HCT116 (cell line): Measurements from ENCODE around the gene RPS14. TPM values are rescaled to one million over a fixed set of nuclear protein-coding genes. Genes with fewer than 3 reads are reported as not detected.
A peak's percentile ranks its signal among the peaks of the same experiment; 100 is the strongest.

Source experiments
- ATAC-seq: fragments of 200-7000 bp; cut with Tn5 transposase; 2 replicates; pipeline ENCODE4 v1.9.1; 2020; ENCODE audit warnings: mild to moderate bottlenecking, moderate library complexity
- BruUV-seq: library from RNA; stranded (reverse); fragments of 400-500 nt; replicated peaks from 2 replicates; lab custom pipeline; 2021; lab: Mats Ljungman, UMichigan
- CTCF ChIA-PET: fragments of 300-600 bp; sonication (Branson Sonifier 250); formaldehyde crosslinking; loops from one replicate; lab custom pipeline; 2021; ENCODE audit warnings: antibody characterized with exemption; lab: Charles Lee
- POLR2A ChIA-PET: fragments of 300-600, 350-600 bp; sonication (Branson Sonifier 250); formaldehyde crosslinking; loops from one replicate; lab custom pipeline; 2021; ENCODE audit warnings: antibody characterized with exemption; lab: Charles Lee
- RAD21 ChIA-PET, 2 experiments: fragments of 300-600 bp; sonication (Branson Sonifier 250); formaldehyde crosslinking; loops; one replicate each; lab custom pipeline; 2023; ENCODE audit warnings: low total read pairs in 2 of 2; ENCODE audit not compliant: uncharacterized antibody in 2 of 2, unreplicated experiment in 2 of 2, low non-redundant PET in 1 of 2; lab: Charles Lee
- DNase-seq: peaks from one replicate; pipeline ENCODE4 v3.0.0-alpha.2; 2010; ENCODE audit warnings: low read depth, low spot score
- H2AFZ ChIP-seq: fragments of 200-600 bp; shearing (Covaris generic), sonication (generic); 2 replicates; pipeline ENCODE4 v1.6.1; 2017; ENCODE audit warnings: low read depth, mixed run types, mixed read lengths, antibody characterized with exemption, low read length; ENCODE audit not compliant: poor library complexity, severe bottlenecking
- H3K27ac ChIP-seq: 2 replicates; pipeline ENCODE4 v1.5.1; 2012; ENCODE audit warnings: low read depth, low read length
- H3K27me3 ChIP-seq: fragments of 200-600 bp; sonication (generic); 2 replicates; pipeline ENCODE4 v1.6.1; 2016; ENCODE audit warnings: mixed run types, low read length, mixed read lengths; ENCODE audit not compliant: insufficient read depth
- H3K36me3 ChIP-seq, 2 experiments: fragments of 200-500 bp in 1 of 2; fragments of 200-600 bp in 1 of 2; sonication (Bioruptor generic) in 1 of 2; sonication (generic) in 1 of 2; 2 replicates each; pipeline versions ENCODE4 v1.5.1 to v1.6.1; 2014 to 2016; ENCODE audit warnings: low read length in 2 of 2, inconsistent platforms in 1 of 2, mixed read lengths in 1 of 2, mixed run types in 1 of 2; ENCODE audit not compliant: insufficient read depth in 2 of 2, control insufficient read depth in 1 of 2
- H3K4me1 ChIP-seq, 2 experiments: fragments of 200-600 bp in 1 of 2; sonication (generic) in 1 of 2; 2 replicates each; pipeline versions ENCODE4 v1.5.1 to v1.6.1; 2012 to 2017; ENCODE audit warnings: low read length in 2 of 2, inconsistent platforms in 1 of 2, mild to moderate bottlenecking in 1 of 2, mixed read lengths in 1 of 2, mixed run types in 1 of 2, moderate library complexity in 1 of 2; ENCODE audit not compliant: insufficient read depth in 2 of 2, control insufficient read depth in 1 of 2
- H3K4me2 ChIP-seq: fragments of 200-600 bp; sonication (generic); 2 replicates; pipeline ENCODE4 v1.6.1; 2017; ENCODE audit warnings: mixed run types, low read length, mixed read lengths
- H3K4me3 ChIP-seq, 2 experiments: fragments of 200-600 bp in 1 of 2; sonication (generic) in 1 of 2; replicated peaks in 1 of 2; 2 replicates each; pipeline ENCODE4 v1.5.1; 2011 to 2016; ENCODE audit warnings: low read length in 2 of 2, control low read depth in 1 of 2, low read depth in 1 of 2, mild to moderate bottlenecking in 1 of 2, mixed read lengths in 1 of 2, mixed run types in 1 of 2
- H3K79me2 ChIP-seq: fragments of 200-600 bp; sonication (generic); 2 replicates; pipeline ENCODE4 v1.6.1; 2017; ENCODE audit warnings: mild to moderate bottlenecking, mixed run types, low read length, moderate library complexity, mixed read lengths; ENCODE audit not compliant: insufficient read depth
- H3K9ac ChIP-seq: fragments of 200-600 bp; sonication (generic); 2 replicates; pipeline ENCODE4 v1.6.1; 2016; ENCODE audit warnings: low read length, mixed read lengths
- H3K9me2 ChIP-seq: fragments of 200-600 bp; sonication (generic), shearing (Covaris generic); 2 replicates; pipeline ENCODE4 v1.6.1; 2017; ENCODE audit warnings: mixed run types, mild to moderate bottlenecking, moderate library complexity; ENCODE audit not compliant: insufficient read depth
- H3K9me3 ChIP-seq, 2 experiments: fragments of 200-500 bp in 1 of 2; fragments of 200-600 bp in 1 of 2; sonication (Bioruptor generic) in 1 of 2; sonication (generic) in 1 of 2; 2 replicates each; pipeline ENCODE4 v1.6.1; 2014 to 2017; ENCODE audit warnings: low read length in 2 of 2, mixed read lengths in 2 of 2, inconsistent platforms in 1 of 2, low read depth in 1 of 2, mild to moderate bottlenecking in 1 of 2, mixed run types in 1 of 2, moderate library complexity in 1 of 2; ENCODE audit not compliant: control insufficient read depth in 1 of 2, insufficient read depth in 1 of 2
- H4K20me1 ChIP-seq: fragments of 200-600 bp; sonication (generic), shearing (Covaris generic); 2 replicates; pipeline ENCODE4 v1.6.1; 2017; ENCODE audit warnings: mixed run types, mild to moderate bottlenecking, moderate library complexity; ENCODE audit not compliant: insufficient read depth
- ELF1 ChIP-seq: IDR thresholded peaks from 2 replicates; pipeline ENCODE4 v1.6.1; 2012; ENCODE audit warnings: low read depth, borderline replicate concordance
- EZH2 ChIP-seq: fragments of 200-600 bp; sonication (generic); IDR thresholded peaks from 2 replicates; pipeline ENCODE4 v1.6.1; 2017; ENCODE audit warnings: antibody characterized with exemption, mixed run types
- JUND ChIP-seq: IDR thresholded peaks from 2 replicates; pipeline ENCODE4 v1.6.1; 2012
- POLR2AphosphoS5 ChIP-seq: IDR thresholded peaks from 2 replicates; pipeline ENCODE4 v1.6.1; 2011; ENCODE audit warnings: mild to moderate bottlenecking, low read depth, low read length, moderate library complexity
- RAD21 ChIP-seq: IDR thresholded peaks from 2 replicates; pipeline ENCODE4 v1.6.1; 2012; ENCODE audit warnings: low read depth, mild to moderate bottlenecking
- SIN3A ChIP-seq: IDR thresholded peaks from 2 replicates; pipeline ENCODE4 v1.6.1; 2012; ENCODE audit warnings: low read depth
- SP1 ChIP-seq: IDR thresholded peaks from 2 replicates; pipeline ENCODE4 v1.6.1; 2012; ENCODE audit warnings: low read depth
- SRF ChIP-seq: IDR thresholded peaks from 2 replicates; pipeline ENCODE4 v1.6.1; 2012; ENCODE audit warnings: low read depth
- TCF7L2 ChIP-seq: IDR thresholded peaks from 2 replicates; pipeline ENCODE4 v1.7.0; 2011; ENCODE audit warnings: borderline replicate concordance, inconsistent platforms; ENCODE audit not compliant: insufficient read depth, insufficient read length; ENCODE audit errors: extremely low read depth
- YY1 ChIP-seq: IDR thresholded peaks from 2 replicates; pipeline ENCODE4 v1.6.1; 2011; ENCODE audit warnings: low read length, low read depth, moderate library complexity, mild to moderate bottlenecking; ENCODE audit not compliant: insufficient replicate concordance; ENCODE audit errors: extremely low read depth
- ZFX ChIP-seq: fragments of 450-650 bp; IDR thresholded peaks from 2 replicates; pipeline ENCODE4 v1.6.1; 2017
- ZNF274 ChIP-seq: fragments of 200-500 bp; sonication (Bioruptor generic); IDR thresholded peaks from 2 replicates; pipeline ENCODE4 v1.6.1; 2014; ENCODE audit warnings: mild to moderate bottlenecking, low read depth, low read length, inconsistent platforms
- intact Hi-C: fragments of 100-400 bp; cut with micrococcal nuclease; formaldehyde crosslinking; loops from 2 replicates; pipeline ENCODE4 v1.10.0; 2022
- total RNA-seq: library from RNA; stranded (reverse); gene quantifications from one replicate; pipeline ENCODE4 v1.2.1, GENCODE V29; 2021; ENCODE audit not compliant: unreplicated experiment
- TF ChIP-seq, protein P1 (sequence below): IDR thresholded peaks from 2 replicates; pipeline ENCODE4 v1.6.1; 2012; ENCODE audit warnings: low read depth
- TF ChIP-seq, protein P2 (sequence below), 3 experiments: fragments of 200-600 bp in 1 of 3; sonication (generic) in 1 of 3; IDR thresholded peaks in 2 of 3; conservative IDR thresholded peaks in 1 of 3; 2 replicates each; pipeline ENCODE4 v1.5.1; 2012 to 2017; ENCODE audit warnings: low read depth in 2 of 3, low read length in 2 of 3, antibody characterized with exemption in 1 of 3, borderline replicate concordance in 1 of 3, control low read depth in 1 of 3, mild to moderate bottlenecking in 1 of 3, mixed read lengths in 1 of 3, mixed run types in 1 of 3, moderate library complexity in 1 of 3; ENCODE audit not compliant: insufficient read depth in 1 of 3
- TF ChIP-seq, protein P3 (sequence below): IDR thresholded peaks from 2 replicates; pipeline ENCODE4 v1.6.1; 2011; ENCODE audit warnings: mild to moderate bottlenecking, low read length, moderate library complexity; ENCODE audit not compliant: insufficient replicate concordance; ENCODE audit errors: extremely low read depth
- TF ChIP-seq, protein P4 (sequence below): IDR thresholded peaks from 2 replicates; pipeline ENCODE4 v1.6.1; 2012

Gene RPS14
- total RNA-seq, 1 experiment from 2014 or later = 2,557 TPM

DNA sequence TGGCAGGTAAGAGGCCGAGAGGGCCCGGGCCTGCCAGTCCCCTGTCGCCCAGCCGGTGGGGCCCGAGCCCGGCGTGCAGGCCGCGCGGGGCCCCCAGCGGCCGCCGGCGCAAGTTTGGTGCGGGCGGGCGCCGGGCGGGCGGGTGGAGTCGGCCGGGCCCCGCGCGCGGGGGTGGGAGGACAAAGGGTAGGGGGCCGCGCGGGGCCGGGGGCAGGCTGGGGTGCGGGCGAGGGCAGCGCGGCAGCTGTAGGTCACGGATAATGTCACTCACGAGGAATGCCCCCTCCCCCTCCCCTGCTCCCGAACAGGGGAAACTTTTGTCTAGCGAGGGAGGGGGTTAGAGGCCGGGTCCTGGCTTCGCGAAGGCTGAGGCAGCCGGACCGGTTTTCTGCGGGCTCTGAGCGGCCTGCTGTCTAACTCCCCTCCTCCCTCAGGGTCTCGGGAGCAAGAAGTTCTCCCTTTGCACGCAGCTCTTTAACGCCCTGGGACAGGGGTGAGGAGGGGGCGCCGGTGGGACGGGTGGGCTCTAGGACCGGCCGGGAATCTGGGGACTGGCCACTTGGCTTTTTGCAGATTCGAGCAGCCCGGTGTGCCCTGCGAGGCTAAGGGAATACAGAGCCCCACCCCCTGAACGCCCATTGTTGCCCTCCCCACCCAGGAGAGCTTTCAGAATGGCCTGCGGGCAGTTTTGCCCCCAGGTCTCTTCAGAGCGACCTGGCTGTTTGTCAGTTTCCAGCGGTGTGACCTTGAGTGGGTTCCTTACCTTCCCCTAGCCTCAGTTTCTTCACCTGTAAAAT is 37.1 kb upstream of the RPS14 start:
- Histone ChIP-seq H4K20me1 (no peaks in the 10 kb centered on the region), H3K9me2 (no peaks in the 10 kb centered on the region), H3K9me3 (no peaks in the 10 kb centered on the region), H3K4me2 (peak overlapping the region; percentile 97), H3K4me1 (peaks cover 18 to 44% of the 10 kb centered on the region in 2 experiments), H2AFZ (no peak overlapping the region), H3K4me3 (peak overlapping the region; percentile 78 to 91), H3K27me3 (no peaks in the 10 kb centered on the region), H3K36me3 (peaks cover 0 to 4% of the 10 kb centered on the region in 2 experiments; a peak in 1 of 4 replicates), H3K9ac (peak overlapping the region; percentile 96), H3K79me2 (peaks cover 51% of the 10 kb centered on the region), H3K27ac (peak overlapping the region; percentile 77)
- ChIA-PET CTCF (interaction anchor here (2.8 kb wide), 1 partner anchor 11 kb away, joined by 9 read pairs; no protein-coding TSS in a partner anchor), POLR2A (interaction anchor here (0.9 kb wide), 1 partner anchor 12 kb away, joined by 3 read pairs; no protein-coding TSS in a partner anchor), RAD21 (no interaction called here)
- TF ChIP-seq EZH2 (no peak), SIN3A (no peak), ELF1 (no peak), RAD21 (no peak), YY1 (no peak), TCF7L2 (peak; percentile 18), ZFX (peak; percentile 97), SRF (no peak), SP1 (no peak), POLR2AphosphoS5 (no peak), JUND (no peak), ZNF274 (no peak)
- TF ChIP-seq, protein P1, sequence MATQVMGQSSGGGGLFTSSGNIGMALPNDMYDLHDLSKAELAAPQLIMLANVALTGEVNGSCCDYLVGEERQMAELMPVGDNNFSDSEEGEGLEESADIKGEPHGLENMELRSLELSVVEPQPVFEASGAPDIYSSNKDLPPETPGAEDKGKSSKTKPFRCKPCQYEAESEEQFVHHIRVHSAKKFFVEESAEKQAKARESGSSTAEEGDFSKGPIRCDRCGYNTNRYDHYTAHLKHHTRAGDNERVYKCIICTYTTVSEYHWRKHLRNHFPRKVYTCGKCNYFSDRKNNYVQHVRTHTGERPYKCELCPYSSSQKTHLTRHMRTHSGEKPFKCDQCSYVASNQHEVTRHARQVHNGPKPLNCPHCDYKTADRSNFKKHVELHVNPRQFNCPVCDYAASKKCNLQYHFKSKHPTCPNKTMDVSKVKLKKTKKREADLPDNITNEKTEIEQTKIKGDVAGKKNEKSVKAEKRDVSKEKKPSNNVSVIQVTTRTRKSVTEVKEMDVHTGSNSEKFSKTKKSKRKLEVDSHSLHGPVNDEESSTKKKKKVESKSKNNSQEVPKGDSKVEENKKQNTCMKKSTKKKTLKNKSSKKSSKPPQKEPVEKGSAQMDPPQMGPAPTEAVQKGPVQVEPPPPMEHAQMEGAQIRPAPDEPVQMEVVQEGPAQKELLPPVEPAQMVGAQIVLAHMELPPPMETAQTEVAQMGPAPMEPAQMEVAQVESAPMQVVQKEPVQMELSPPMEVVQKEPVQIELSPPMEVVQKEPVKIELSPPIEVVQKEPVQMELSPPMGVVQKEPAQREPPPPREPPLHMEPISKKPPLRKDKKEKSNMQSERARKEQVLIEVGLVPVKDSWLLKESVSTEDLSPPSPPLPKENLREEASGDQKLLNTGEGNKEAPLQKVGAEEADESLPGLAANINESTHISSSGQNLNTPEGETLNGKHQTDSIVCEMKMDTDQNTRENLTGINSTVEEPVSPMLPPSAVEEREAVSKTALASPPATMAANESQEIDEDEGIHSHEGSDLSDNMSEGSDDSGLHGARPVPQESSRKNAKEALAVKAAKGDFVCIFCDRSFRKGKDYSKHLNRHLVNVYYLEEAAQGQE = no peak
- TF ChIP-seq, protein P2, sequence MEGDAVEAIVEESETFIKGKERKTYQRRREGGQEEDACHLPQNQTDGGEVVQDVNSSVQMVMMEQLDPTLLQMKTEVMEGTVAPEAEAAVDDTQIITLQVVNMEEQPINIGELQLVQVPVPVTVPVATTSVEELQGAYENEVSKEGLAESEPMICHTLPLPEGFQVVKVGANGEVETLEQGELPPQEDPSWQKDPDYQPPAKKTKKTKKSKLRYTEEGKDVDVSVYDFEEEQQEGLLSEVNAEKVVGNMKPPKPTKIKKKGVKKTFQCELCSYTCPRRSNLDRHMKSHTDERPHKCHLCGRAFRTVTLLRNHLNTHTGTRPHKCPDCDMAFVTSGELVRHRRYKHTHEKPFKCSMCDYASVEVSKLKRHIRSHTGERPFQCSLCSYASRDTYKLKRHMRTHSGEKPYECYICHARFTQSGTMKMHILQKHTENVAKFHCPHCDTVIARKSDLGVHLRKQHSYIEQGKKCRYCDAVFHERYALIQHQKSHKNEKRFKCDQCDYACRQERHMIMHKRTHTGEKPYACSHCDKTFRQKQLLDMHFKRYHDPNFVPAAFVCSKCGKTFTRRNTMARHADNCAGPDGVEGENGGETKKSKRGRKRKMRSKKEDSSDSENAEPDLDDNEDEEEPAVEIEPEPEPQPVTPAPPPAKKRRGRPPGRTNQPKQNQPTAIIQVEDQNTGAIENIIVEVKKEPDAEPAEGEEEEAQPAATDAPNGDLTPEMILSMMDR (IDR thresholded peaks at IDR 0.05 in 2 of 3, conservative IDR thresholded peaks at IDR 0.05 in 1 of 3; ENCODE audit: borderline replicate concordance in 1 of 3, insufficient read depth in 1 of 3, low read depth in 2 of 3, low read length in 2 of 3) = no peak
- TF ChIP-seq, protein P3, sequence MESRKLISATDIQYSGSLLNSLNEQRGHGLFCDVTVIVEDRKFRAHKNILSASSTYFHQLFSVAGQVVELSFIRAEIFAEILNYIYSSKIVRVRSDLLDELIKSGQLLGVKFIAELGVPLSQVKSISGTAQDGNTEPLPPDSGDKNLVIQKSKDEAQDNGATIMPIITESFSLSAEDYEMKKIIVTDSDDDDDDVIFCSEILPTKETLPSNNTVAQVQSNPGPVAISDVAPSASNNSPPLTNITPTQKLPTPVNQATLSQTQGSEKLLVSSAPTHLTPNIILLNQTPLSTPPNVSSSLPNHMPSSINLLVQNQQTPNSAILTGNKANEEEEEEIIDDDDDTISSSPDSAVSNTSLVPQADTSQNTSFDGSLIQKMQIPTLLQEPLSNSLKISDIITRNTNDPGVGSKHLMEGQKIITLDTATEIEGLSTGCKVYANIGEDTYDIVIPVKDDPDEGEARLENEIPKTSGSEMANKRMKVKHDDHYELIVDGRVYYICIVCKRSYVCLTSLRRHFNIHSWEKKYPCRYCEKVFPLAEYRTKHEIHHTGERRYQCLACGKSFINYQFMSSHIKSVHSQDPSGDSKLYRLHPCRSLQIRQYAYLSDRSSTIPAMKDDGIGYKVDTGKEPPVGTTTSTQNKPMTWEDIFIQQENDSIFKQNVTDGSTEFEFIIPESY = no peak
- TF ChIP-seq, protein P4, sequence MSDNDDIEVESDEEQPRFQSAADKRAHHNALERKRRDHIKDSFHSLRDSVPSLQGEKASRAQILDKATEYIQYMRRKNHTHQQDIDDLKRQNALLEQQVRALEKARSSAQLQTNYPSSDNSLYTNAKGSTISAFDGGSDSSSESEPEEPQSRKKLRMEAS = no peak
- BruUV-seq = no TSS peak
- intact Hi-C loops = no loop called here
- ATAC-seq (peak; percentile 65), DNase-seq (peak; percentile 46)
